CD14-positive monocyte (primary cell): ENCODE data around the gene MAMDC2. TPM values are rescaled to one million over a fixed set of nuclear protein-coding genes. Genes with fewer than 3 reads are reported as not detected.

Experiments used
- DNase-seq, 3 donors: peaks; one replicate each; pipeline ENCODE4 v3.0.0-alpha.2; 2011 to 2022
- H2AFZ ChIP-seq: 2 replicates; pipeline ENCODE4 v1.6.0; 2012; ENCODE audit warnings: mild to moderate bottlenecking, low read depth, low read length, inconsistent platforms; ENCODE audit not compliant: insufficient read depth, poor library complexity, severe bottlenecking
- H3K27ac ChIP-seq, 2 donors: 1 replicate in 1 of 2; 2 replicates in 1 of 2; pipeline ENCODE4 v1.5.1; 2012 to 2013; ENCODE audit warnings: low read length in 2 of 2, control low read depth in 1 of 2, inconsistent platforms in 1 of 2, low read depth in 1 of 2, mild to moderate bottlenecking in 1 of 2
- H3K27me3 ChIP-seq, 2 donors: one replicate each; pipeline versions ENCODE4 v1.6.0 to v1.6.1; 2011 to 2013; ENCODE audit warnings: low read length in 2 of 2; ENCODE audit not compliant: control insufficient read depth in 2 of 2, insufficient read depth in 2 of 2
- H3K36me3 ChIP-seq, 2 donors: replicated peaks in 1 of 2; 1 replicate in 1 of 2; 2 replicates in 1 of 2; pipeline versions ENCODE4 v1.5.1 to v1.6.1; 2012 to 2013; ENCODE audit warnings: low read length in 2 of 2, control low read depth in 1 of 2, inconsistent platforms in 1 of 2, mild to moderate bottlenecking in 1 of 2; ENCODE audit not compliant: insufficient read depth in 2 of 2, control insufficient read depth in 1 of 2
- H3K4me1 ChIP-seq, 2 donors: 1 replicate in 1 of 2; 2 replicates in 1 of 2; pipeline versions ENCODE4 v1.5.1 to v1.6.1; 2012 to 2013; ENCODE audit warnings: low read length in 2 of 2, control low read depth in 1 of 2, inconsistent platforms in 1 of 2, mild to moderate bottlenecking in 1 of 2, moderate library complexity in 1 of 2; ENCODE audit not compliant: insufficient read depth in 2 of 2, control insufficient read depth in 1 of 2
- H3K4me2 ChIP-seq: replicated peaks from 2 replicates; pipeline ENCODE3; 2012; ENCODE audit warnings: low read length, moderate library complexity, mild to moderate bottlenecking; ENCODE audit not compliant: poor library complexity, severe bottlenecking; ENCODE audit errors: extremely low read depth
- H3K4me3 ChIP-seq, 3 experiments: fragments of 200-600 bp in 1 of 3; sonication (generic) in 1 of 3; replicated peaks in 1 of 3; 1 replicate in 2 of 3; 2 replicates in 1 of 3; pipeline ENCODE4 v1.5.1; 2011 to 2013; ENCODE audit warnings: low read length in 3 of 3, mild to moderate bottlenecking in 3 of 3, control low read depth in 2 of 3, low read depth in 2 of 3, inconsistent platforms in 1 of 3, moderate library complexity in 1 of 3
- H3K79me2 ChIP-seq: 2 replicates; pipeline ENCODE4 v1.6.0; 2012; ENCODE audit warnings: mild to moderate bottlenecking, control low read depth, inconsistent platforms, low read length, moderate library complexity; ENCODE audit not compliant: insufficient read depth
- H3K9ac ChIP-seq: 2 replicates; pipeline ENCODE4 v1.6.0; 2017; ENCODE audit warnings: low read length, mild to moderate bottlenecking; ENCODE audit not compliant: insufficient read depth, poor library complexity, severe bottlenecking
- H3K9me3 ChIP-seq, 2 donors: replicated peaks in 1 of 2; 1 replicate in 1 of 2; 2 replicates in 1 of 2; pipeline versions ENCODE4 v1.5.1 to v1.6.1; 2012 to 2013; ENCODE audit warnings: low read length in 2 of 2, control low read depth in 1 of 2; ENCODE audit not compliant: control insufficient read depth in 1 of 2, insufficient read depth in 1 of 2
- H4K20me1 ChIP-seq: 2 replicates; pipeline ENCODE4 v1.6.0; 2012; ENCODE audit warnings: mild to moderate bottlenecking, low read length, control low read depth, moderate library complexity; ENCODE audit not compliant: insufficient read depth
- H3K27ac Mint-ChIP-seq, 7 donors: one replicate each; pipeline ENCODE4 v1.8.0; 2020; ENCODE audit warnings: mild to moderate bottlenecking in 7 of 7, mixed read lengths in 7 of 7, moderate library complexity in 6 of 7, inconsistent platforms in 2 of 7
- H3K27me3 Mint-ChIP-seq, 3 donors: one replicate each; pipeline ENCODE4 v1.8.0; 2021 to 2022; ENCODE audit warnings: low read depth in 3 of 3, mild to moderate bottlenecking in 3 of 3, mixed read lengths in 3 of 3, moderate library complexity in 3 of 3, inconsistent platforms in 1 of 3
- H3K36me3 Mint-ChIP-seq, 2 donors: one replicate each; pipeline ENCODE4 v1.8.0; 2020; ENCODE audit warnings: mixed read lengths in 2 of 2, inconsistent platforms in 1 of 2, mild to moderate bottlenecking in 1 of 2
- H3K4me1 Mint-ChIP-seq: one replicate; pipeline ENCODE4 v1.8.0; 2020; ENCODE audit warnings: mild to moderate bottlenecking, mixed read lengths
- H3K4me3 Mint-ChIP-seq, 2 donors: one replicate each; pipeline ENCODE4 v1.8.0; 2020; ENCODE audit warnings: mild to moderate bottlenecking in 2 of 2, mixed read lengths in 2 of 2, moderate library complexity in 1 of 2
- H3K9me3 Mint-ChIP-seq, 7 donors: one replicate each; pipeline ENCODE4 v1.8.0; 2020 to 2022; ENCODE audit warnings: mixed read lengths in 7 of 7, mild to moderate bottlenecking in 6 of 7, moderate library complexity in 6 of 7, inconsistent platforms in 2 of 7
- CTCF ChIP-seq: fragments of 200-600 bp; IDR thresholded peaks from one replicate; pipeline ENCODE4 v1.8.0; 2022; ENCODE audit warnings: antibody characterized with exemption, mild to moderate bottlenecking
- WGBS: methylation state at CpG from one replicate; pipeline ENCODE4 v1.1.5; 2013; ENCODE audit warnings: missing lambda C conversion rate; ENCODE audit not compliant: insufficient coverage; 5-methylcytosine and 5-hydroxymethylcytosine counted together
- intact Hi-C, 2 donors: fragments of 100-400 bp; cut with micrococcal nuclease; formaldehyde crosslinking; loops; one replicate each; pipeline versions ENCODE4 v1.15.0 to v1.15.1; 2023
- polyA plus RNA-seq, 3 donors: library from polyadenylated mRNA; depleted of rRNA in 1 of 3; unstranded in 2 of 3; stranded (reverse) in 1 of 3; fragments of 300-500 nt in 2 of 3; fragments of >200 nt in 1 of 3; fragmentation: Illumina TruSeq in 2 of 3; gene quantifications; 1 replicate in 2 of 3; 2 replicates in 1 of 3; pipeline ENCODE4 v1.2.3, GENCODE V29; 2012 to 2021

MAMDC2 gene
- polyA plus RNA-seq, 3 donors, result 0.05 to 0.09 TPM; not detected in 1

GRCh38 chr9:70205366-70206020, 161.8 kb downstream of the MAMDC2 start:
- intact Hi-C loops, result no loop called here
- 100% methylated on average over 1 of the region's 3 CpGs for WGBS
- no peak overlapping the region for H3K27ac Mint-ChIP-seq
- Histone ChIP-seq H3K4me2 (no peak overlapping the region), H3K4me1 (no peaks in the 10 kb centered on the region), H3K36me3 (no peaks in the 10 kb centered on the region), H4K20me1 (no peaks in the 10 kb centered on the region), H3K9me3 (peaks cover 5% of the 10 kb centered on the region in 2 donors), H3K4me3 (no peak overlapping the region), H3K79me2 (no peaks in the 10 kb centered on the region), H3K9ac (no peak overlapping the region), H2AFZ (no peak overlapping the region), H3K27me3 (no peaks in the 10 kb centered on the region), H3K27ac (no peak overlapping the region)
- H3K27me3 Mint-ChIP-seq, result no peaks in the 10 kb centered on the region
- no peaks in the 10 kb centered on the region for H3K36me3 Mint-ChIP-seq
- no peak overlapping the region for H3K4me3 Mint-ChIP-seq
- no peaks in the 10 kb centered on the region for H3K4me1 Mint-ChIP-seq
- DNase-seq, result no peak
- H3K9me3 Mint-ChIP-seq, result peaks cover 9 to 36% (median 18%) of the 10 kb centered on the region in 7 donors
- no peak for TF ChIP-seq CTCF

GRCh38 chr9:70217029-70217428, 173.4 kb downstream of the MAMDC2 start:
- no peaks in the 10 kb centered on the region for H3K79me2 ChIP-seq
- WGBS, result 98% methylated on average over 14 of the region's 16 CpGs
- intact Hi-C loops, result no loop called here
- peaks cover 0 to 4% of the 10 kb centered on the region in 2 donors for H3K36me3 Mint-ChIP-seq
- H3K4me1 ChIP-seq, result no peaks in the 10 kb centered on the region
- no peak overlapping the region for H3K27ac Mint-ChIP-seq
- H3K9ac ChIP-seq, result no peak overlapping the region
- no peaks in the 10 kb centered on the region for H4K20me1 ChIP-seq
- H3K27me3 Mint-ChIP-seq, result peaks cover 0 to 2% (median 0%) of the 10 kb centered on the region in 3 donors
- no peaks in the 10 kb centered on the region for H3K4me1 Mint-ChIP-seq
- no peak for TF ChIP-seq CTCF
- H3K9me3 Mint-ChIP-seq, result peaks cover 8 to 13% (median 10%) of the 10 kb centered on the region in 7 donors
- peaks cover 7 to 8% of the 10 kb centered on the region in 2 donors for H3K9me3 ChIP-seq
- no peak overlapping the region for H2AFZ ChIP-seq
- H3K27ac ChIP-seq, result no peak overlapping the region
- H3K4me3 ChIP-seq, result no peak overlapping the region
- H3K36me3 ChIP-seq, result no peaks in the 10 kb centered on the region
- no peak overlapping the region for H3K4me2 ChIP-seq
- no peak for DNase-seq
- no peaks in the 10 kb centered on the region for H3K27me3 ChIP-seq
- H3K4me3 Mint-ChIP-seq, result no peak overlapping the region
